IPS-15b (cell line): ENCODE measurements around the gene THRA.

Experiments
- H3K27me3 ChIP-seq: one replicate; pipeline ENCODE4 v1.6.1; 2013; ENCODE audit warnings: low read length; ENCODE audit not compliant: control insufficient read depth, insufficient read depth
- H3K36me3 ChIP-seq: one replicate; pipeline ENCODE4 v1.6.1; 2013; ENCODE audit warnings: low read length; ENCODE audit not compliant: control insufficient read depth, insufficient read depth
- H3K4me1 ChIP-seq: one replicate; pipeline ENCODE4 v1.6.1; 2013; ENCODE audit warnings: mild to moderate bottlenecking, low read length; ENCODE audit not compliant: control insufficient read depth, insufficient read depth
- H3K4me3 ChIP-seq: one replicate; pipeline ENCODE4 v1.5.1; 2013; ENCODE audit warnings: low read depth, low read length
- H3K9ac ChIP-seq: one replicate; pipeline ENCODE4 v1.6.1; 2013; ENCODE audit warnings: low read depth, mild to moderate bottlenecking, low read length
- H3K9me3 ChIP-seq: one replicate; pipeline ENCODE4 v1.6.1; 2013; ENCODE audit warnings: mild to moderate bottlenecking, low read length; ENCODE audit not compliant: control insufficient read depth, insufficient read depth

The THRA gene

DNA sequence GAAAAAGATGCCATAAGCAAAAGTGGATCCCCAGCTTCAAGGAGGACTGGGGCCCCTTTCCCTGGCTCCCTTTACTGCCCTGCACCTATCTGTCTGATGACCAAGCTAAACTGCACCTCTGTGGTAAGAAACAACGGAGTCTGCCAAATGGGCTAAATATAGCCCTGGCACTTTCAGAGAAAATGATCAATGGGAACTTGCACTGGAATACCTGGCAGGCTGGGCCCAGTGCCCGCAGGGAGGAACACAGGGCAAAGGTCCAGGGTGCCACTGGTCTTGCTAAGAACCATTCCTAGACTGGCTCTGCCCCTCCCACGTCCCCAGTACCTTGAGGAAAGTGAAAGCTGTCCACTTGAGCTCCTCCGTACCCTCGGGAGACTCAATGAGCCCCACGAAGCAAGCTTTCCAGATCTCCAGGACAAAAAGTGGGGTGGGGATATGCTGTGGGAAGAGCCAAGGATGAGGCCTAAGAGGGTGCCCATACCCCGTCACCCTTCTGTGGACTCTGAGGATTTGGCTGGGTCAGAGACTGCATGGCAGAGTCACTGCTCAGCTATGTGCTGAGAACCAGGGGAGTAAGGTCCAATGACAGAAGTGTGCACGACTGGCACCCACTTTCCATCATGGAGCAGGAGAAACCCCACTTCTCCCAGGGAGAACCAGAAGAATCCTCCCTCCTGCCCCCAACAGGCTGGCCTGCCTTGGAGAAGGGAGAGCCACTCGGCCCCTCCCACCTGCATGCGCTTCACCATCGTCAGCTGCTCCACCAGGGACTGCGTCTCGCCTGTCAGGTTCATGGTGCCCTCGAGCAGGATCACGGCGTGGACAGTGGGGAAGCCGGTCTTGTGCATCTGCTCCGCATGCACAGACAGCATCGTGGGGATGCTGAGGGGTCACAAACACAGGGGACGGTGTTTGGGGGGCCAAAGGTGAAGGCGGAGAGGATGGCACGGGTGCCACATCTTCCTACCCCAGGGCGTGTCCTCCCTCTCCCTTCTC lies 30.1 kb upstream of the THRA start:
- Histone ChIP-seq H3K4me1 (peaks cover 2% of the 10 kb centered on the region), H3K9ac (no peak overlapping the region), H3K9me3 (no peaks in the 10 kb centered on the region), H3K4me3 (no peak overlapping the region), H3K27me3 (no peaks in the 10 kb centered on the region), H3K36me3 (peaks cover 52% of the 10 kb centered on the region)

DNA sequence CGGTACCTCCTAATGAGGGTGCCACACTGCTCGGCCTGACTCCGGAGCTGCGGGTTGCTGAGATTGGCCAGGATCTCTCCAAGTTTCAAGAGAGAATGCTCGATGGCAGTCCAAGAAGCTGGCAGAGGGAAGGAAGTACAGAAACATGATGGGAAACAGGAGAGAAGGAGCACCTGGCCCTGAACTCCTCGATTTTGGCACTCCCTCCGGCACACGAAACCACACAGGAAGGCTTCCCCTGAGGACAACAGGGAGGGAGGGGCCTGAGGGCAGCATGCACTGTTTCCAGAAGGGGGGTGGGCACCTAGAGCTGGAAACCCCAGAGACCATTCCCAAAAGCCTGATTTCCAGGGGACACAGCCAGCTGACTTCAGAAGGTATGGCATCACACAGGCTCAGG lies 29.4 kb upstream of the THRA start:
- H3K9me3 ChIP-seq = no peaks in the 10 kb centered on the region
- no peak overlapping the region for H3K9ac ChIP-seq
- no peak overlapping the region for H3K4me3 ChIP-seq
- H3K27me3 ChIP-seq = no peaks in the 10 kb centered on the region
- H3K36me3 ChIP-seq = peaks cover 52% of the 10 kb centered on the region
- peaks cover 2% of the 10 kb centered on the region for H3K4me1 ChIP-seq

DNA sequence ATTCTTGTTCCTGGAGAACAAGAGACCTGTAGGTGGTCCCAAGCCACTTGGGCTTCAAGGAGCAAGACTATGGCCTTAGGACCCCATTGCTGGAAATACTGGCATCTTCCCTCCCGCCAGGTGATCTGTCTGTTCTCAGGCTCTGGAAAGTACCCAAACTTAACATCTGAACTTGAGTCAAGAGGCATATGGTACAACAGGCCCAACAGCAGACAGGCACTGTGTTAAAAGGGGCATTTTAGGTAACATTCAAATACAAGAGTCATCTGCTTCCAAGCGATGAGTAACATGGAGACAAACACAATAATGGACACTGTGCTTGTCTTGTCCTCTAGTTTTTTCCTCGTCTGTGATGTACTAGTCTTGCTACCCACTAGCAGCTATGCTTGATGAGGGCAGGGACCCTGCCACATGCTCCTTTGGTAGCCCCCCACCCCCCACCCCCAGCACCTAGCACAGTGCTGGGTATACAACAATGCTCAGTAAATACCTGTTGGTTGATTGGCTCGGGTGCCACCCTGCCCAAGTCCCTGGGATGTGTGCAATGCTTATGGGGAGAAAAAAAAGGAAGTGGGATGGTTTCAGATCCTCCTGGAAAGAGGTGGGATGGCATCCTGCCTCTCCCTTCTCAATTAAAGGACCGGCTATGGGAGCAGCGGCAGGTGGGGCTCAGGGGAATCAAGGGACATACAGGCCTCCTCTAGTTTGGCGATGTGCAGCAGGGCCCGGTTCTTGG lies 28.2 kb upstream of the THRA start:
- no peak overlapping the region for H3K4me3 ChIP-seq
- peaks cover 5% of the 10 kb centered on the region for H3K4me1 ChIP-seq
- peaks cover 46% of the 10 kb centered on the region for H3K36me3 ChIP-seq
- H3K9me3 ChIP-seq = no peaks in the 10 kb centered on the region
- no peaks in the 10 kb centered on the region for H3K27me3 ChIP-seq
- no peak overlapping the region for H3K9ac ChIP-seq

DNA sequence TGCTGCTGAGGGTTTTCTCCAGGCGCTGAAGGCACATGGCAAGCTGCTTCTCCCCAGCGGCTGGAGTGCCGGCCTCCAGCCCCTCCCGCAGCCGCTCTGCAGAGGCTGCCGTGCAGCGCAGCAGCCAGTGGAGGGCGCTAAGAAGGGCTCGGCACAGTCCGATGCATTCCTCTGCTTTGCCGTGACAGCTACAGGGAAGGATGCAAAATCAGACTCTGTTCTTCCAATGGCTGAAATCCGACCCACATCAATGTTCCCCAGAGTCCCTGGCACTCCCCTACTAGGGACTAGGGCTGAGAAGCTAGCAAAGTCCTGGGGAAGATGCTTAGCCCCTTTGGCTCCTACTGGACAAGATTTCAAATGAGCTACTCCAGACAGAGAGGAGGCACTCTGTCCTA lies 27.6 kb upstream of the THRA start:
- H3K36me3 ChIP-seq = peaks cover 43% of the 10 kb centered on the region
- H3K4me1 ChIP-seq = peaks cover 5% of the 10 kb centered on the region
- no peak overlapping the region for H3K9ac ChIP-seq
- H3K27me3 ChIP-seq = no peaks in the 10 kb centered on the region
- H3K9me3 ChIP-seq = no peaks in the 10 kb centered on the region
- peak overlapping the region; percentile 30 for H3K4me3 ChIP-seq

DNA sequence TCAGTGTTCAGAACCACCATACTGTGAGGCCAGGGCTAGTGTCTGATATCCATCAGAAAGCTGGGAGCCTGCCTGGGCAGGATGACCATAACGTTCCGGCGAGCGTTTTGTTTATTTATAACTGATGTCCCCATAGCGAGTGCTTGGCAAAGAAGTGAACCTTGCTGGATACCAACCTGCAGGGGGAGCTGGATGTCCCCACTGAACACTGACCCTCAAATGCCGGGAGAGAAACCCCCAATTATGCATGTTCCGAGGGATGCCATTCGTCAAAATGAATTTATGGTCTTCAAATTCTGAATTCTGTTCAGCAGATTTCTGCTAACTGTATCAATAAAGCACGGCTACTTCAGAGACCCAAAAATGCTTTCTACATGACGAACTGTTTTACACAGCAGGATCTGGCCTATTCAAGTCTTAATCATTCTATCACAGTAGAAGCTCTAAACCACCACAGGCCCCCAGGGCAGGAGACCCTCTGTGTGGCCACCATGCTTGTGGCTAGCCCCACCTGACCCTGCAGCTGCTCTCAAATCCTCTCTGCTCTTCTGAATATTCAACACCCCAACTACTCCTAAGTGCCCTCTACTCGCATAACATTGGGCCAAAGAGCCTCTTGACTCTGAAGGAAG lies 23.8 kb upstream of the THRA start:
- Histone ChIP-seq H3K4me1 (peaks cover 5% of the 10 kb centered on the region), H3K27me3 (no peaks in the 10 kb centered on the region), H3K9ac (no peak overlapping the region), H3K36me3 (peaks cover 11% of the 10 kb centered on the region), H3K9me3 (no peaks in the 10 kb centered on the region), H3K4me3 (no peak overlapping the region)

DNA sequence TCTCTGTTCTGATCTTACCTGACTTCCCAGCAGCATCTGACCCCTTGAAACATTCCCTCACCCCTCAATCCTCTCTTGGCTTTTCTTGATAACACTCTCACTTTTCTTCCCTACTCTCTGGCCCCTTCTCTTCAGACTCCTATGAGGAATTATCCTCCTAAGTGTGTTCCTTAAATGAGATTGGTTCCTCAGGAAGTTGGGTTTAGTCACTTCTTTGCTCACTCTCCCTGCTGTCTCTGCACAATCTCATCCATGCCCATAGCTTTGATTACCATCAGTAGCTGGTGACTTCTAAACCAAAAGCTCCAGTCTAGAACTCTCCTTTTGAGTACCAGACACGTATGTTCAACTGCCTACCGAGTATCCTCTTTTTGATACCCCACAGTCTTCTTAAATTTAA lies 21.6 kb upstream of the THRA start:
- peaks cover 2% of the 10 kb centered on the region for H3K4me1 ChIP-seq
- H3K36me3 ChIP-seq = no peaks in the 10 kb centered on the region
- H3K9ac ChIP-seq = no peak overlapping the region
- no peaks in the 10 kb centered on the region for H3K27me3 ChIP-seq
- H3K9me3 ChIP-seq = no peaks in the 10 kb centered on the region
- H3K4me3 ChIP-seq = no peak overlapping the region

DNA sequence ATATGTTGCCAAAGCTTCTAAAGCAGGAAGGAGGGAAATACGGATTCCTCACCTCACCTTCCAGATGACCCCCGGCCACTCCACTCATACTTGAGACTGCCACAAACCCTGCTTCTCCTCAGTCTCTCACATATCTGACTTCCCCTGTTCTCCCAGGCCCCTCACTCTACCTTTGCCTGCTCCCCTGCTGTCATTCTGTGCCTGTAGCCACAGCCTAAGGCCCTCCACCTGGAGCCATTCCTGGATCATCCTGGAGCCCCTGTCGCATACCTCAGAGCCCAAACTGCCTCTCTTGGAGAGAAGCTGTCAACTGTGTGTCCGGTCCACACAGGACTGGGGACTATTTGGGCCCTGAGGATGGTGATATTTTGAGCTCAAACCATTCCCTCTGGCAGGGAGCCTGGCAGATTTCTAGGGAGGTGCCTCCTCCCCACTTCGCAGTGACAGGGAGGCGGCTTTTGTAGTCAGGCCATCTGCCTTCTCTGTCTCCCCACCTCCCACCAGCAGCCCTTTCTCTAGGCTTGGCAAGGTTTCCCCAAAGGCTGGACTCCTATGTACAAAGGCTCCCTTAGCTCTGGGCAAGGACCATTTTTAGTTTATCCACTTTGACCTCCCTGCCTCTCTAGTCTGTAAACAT lies 6.3 kb upstream of the THRA start:
- no peaks in the 10 kb centered on the region for H3K9me3 ChIP-seq
- peaks cover 8% of the 10 kb centered on the region for H3K4me1 ChIP-seq
- H3K9ac ChIP-seq = no peak overlapping the region
- no peak overlapping the region for H3K4me3 ChIP-seq
- peaks cover 2% of the 10 kb centered on the region for H3K27me3 ChIP-seq
- H3K36me3 ChIP-seq = peaks cover 4% of the 10 kb centered on the region

DNA sequence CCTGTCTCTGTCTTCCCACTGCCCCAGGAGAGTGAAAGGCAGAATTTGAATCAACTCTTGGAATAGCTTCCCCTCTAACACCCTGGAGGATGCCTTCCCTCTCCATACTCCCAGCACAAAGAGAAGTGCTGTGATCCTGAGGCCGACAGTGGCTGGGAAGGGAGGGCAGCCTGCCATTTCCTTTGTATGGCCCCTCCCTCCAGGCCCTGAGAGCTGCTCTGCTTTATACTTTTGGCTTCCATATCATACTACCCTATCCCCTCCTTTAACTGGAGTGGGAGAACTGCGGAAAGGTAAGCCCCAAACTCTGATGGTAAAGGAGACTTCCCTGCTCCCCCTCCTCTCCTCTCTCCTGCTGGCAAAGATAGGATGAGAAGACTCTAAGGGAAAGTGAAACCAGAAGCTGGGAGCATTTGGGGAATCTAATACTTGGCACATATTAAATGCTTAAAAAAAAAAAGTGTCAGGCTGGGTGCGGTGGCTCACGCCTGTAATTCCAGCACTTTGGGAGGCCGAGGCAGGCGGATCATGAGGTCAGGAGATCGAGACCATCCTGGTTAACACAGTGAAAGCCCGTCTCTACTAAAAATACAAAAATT lies 4.5 kb upstream of the THRA start:
- Histone ChIP-seq H3K36me3 (no peaks in the 10 kb centered on the region), H3K4me3 (no peak overlapping the region), H3K27me3 (peaks cover 7% of the 10 kb centered on the region), H3K9ac (no peak overlapping the region), H3K9me3 (no peaks in the 10 kb centered on the region), H3K4me1 (peaks cover 12% of the 10 kb centered on the region)

DNA sequence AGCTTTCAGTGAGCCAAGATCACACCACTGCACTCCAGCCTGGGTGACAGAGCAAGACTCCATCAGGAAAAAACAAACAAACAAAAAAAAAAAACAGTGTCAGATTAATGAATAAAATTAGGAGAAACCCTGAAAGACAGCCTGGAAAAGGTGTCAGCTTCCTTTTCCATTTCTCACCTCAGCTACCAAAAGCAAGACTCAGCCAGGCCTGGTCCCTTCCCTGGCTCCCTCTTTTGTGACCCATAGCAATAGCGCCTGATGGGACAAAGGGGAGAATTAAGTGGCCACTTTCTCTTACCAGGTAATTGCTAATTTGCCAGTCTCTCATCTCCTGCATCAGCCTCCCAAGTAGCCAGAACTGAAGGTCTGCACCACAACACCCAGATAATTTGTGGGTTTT lies 3.9 kb upstream of the THRA start:
- Histone ChIP-seq H3K36me3 (no peaks in the 10 kb centered on the region), H3K27me3 (peaks cover 10% of the 10 kb centered on the region), H3K9me3 (no peaks in the 10 kb centered on the region), H3K4me1 (peaks cover 12% of the 10 kb centered on the region), H3K9ac (no peak overlapping the region), H3K4me3 (no peak overlapping the region)

DNA sequence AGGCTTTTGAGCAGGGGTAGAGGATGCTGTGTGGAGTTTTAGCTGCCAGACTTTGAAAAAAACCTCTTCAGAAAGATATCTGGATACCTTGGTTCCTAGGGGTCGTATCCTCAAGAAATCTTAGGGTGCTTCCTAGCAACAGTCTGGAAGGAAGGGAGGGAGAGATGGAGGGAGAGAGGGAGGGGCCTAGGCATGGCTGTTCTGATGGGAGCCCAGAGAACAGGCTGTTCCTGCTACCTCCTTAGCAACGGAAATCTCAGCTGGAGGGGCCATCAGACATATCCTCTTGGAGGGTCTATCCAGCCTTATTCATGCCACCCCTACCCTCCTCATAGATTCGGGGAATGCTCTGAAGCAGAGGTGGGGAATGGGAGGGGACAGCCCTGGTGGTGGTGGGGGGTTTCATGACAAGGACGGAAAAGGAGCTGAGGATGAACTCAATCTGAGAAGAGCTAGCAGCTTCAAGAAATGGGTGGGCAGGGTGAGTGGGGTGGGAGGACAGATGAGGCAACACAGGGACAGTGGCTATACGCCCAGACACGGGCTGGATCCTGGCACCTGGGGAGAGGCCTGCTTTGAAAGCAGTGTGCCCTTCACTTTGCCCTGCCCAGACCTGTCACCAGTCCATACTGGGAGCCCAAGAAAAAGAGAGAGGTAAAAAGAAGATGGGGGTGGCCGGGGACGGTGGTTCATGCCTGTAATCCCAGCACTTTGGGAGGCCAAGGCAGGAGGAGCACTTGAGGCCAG lies 2.9 kb upstream of the THRA start:
- no peaks in the 10 kb centered on the region for H3K9me3 ChIP-seq

More for the DNA sequence above, 2.9 kb upstream of the THRA start:
- H3K4me1 ChIP-seq = peaks cover 20% of the 10 kb centered on the region
- H3K4me3 ChIP-seq = no peak overlapping the region
- no peaks in the 10 kb centered on the region for H3K36me3 ChIP-seq
- no peak overlapping the region for H3K9ac ChIP-seq
- H3K27me3 ChIP-seq = peaks cover 19% of the 10 kb centered on the region
